HUES64 (cell line): ENCODE data around the gene KDM4B.
"Not testable (repeated sequence)": the region's sequence is repeated elsewhere in the genome, so short reads cannot be mapped to it uniquely, and the experiment has no call there.

Experiments
- H3K27ac ChIP-seq: 2 replicates; pipeline ENCODE4 v1.7.0; 2013; ENCODE audit warnings: low read depth, low read length, inconsistent platforms
- H3K27me3 ChIP-seq: 2 replicates; pipeline ENCODE4 v1.6.1; 2013; ENCODE audit warnings: mild to moderate bottlenecking, low read length; ENCODE audit not compliant: insufficient read depth
- H3K36me3 ChIP-seq: 2 replicates; pipeline ENCODE4 v1.6.1; 2013; ENCODE audit warnings: mild to moderate bottlenecking, low read length; ENCODE audit not compliant: insufficient read depth
- H3K4me1 ChIP-seq: 2 replicates; pipeline ENCODE4 v1.6.1; 2013; ENCODE audit warnings: mild to moderate bottlenecking, low read length, moderate library complexity; ENCODE audit not compliant: insufficient read depth
- H3K4me3 ChIP-seq: 2 replicates; pipeline ENCODE4 v1.5.1; 2013; ENCODE audit warnings: mild to moderate bottlenecking, low read length, moderate library complexity
- H3K9ac ChIP-seq: 2 replicates; pipeline ENCODE4 v1.6.1; 2013; ENCODE audit warnings: mild to moderate bottlenecking, low read depth, low read length
- H3K9me3 ChIP-seq: 2 replicates; pipeline ENCODE4 v1.6.1; 2013; ENCODE audit warnings: low read depth, low read length; ENCODE audit not compliant: insufficient read depth
- WGBS: fragments of 150-250, 120-280 bp; methylation state at CpG from one replicate; pipeline ENCODE4 v1.1.7; 2013; ENCODE audit warnings: missing lambda C conversion rate; 5-methylcytosine and 5-hydroxymethylcytosine counted together

Gene KDM4B

GRCh38 chr19:5195587-5195986 lies 226.7 kb downstream of the KDM4B start:
- 92% methylated on average over 3 of the region's 3 CpGs for WGBS
- H3K9ac ChIP-seq, H3K36me3 ChIP-seq: not testable (repeated sequence)

GRCh38 chr19:5196832-5197231 lies 227.9 kb downstream of the KDM4B start:
- Histone ChIP-seq H3K36me3 (no peaks in the 10 kb centered on the region), H3K4me1 (peaks cover 7% of the 10 kb centered on the region), H3K27me3 (no peaks in the 10 kb centered on the region), H3K4me3 (no peak overlapping the region), H3K27ac (no peak overlapping the region), H3K9ac (no peak overlapping the region), H3K9me3 (peaks cover 7% of the 10 kb centered on the region; the same call in 1 of the 2 replicates)
- 98% methylated on average over 5 of the region's 5 CpGs for WGBS

More at GRCh38 chr19:5195587-5195986, 226.7 kb downstream of the KDM4B start:
- not testable (repeated sequence) for H3K27me3 ChIP-seq, H3K4me3 ChIP-seq, H3K27ac ChIP-seq, H3K9me3 ChIP-seq, H3K4me1 ChIP-seq

GRCh38 chr19:5200844-5201243 lies 231.9 kb downstream of the KDM4B start:
- Histone ChIP-seq H3K9ac (no peak overlapping the region), H3K4me1 (no peaks in the 10 kb centered on the region), H3K9me3 (peaks cover 13% of the 10 kb centered on the region; the same call in 1 of the 2 replicates), H3K27ac (no peak overlapping the region), H3K27me3 (no peaks in the 10 kb centered on the region), H3K4me3 (no peak overlapping the region), H3K36me3 (peaks cover 7% of the 10 kb centered on the region; the same call in 1 of the 2 replicates)
- WGBS: 91% methylated on average over 4 of the region's 4 CpGs

- Histone ChIP-seq H3K9ac (no peak overlapping the region), H3K4me3 (no peak overlapping the region), H3K4me1 (no peaks in the 10 kb centered on the region), H3K9me3 (peaks cover 13% of the 10 kb centered on the region; the same call in 1 of the 2 replicates), H3K27me3 (no peaks in the 10 kb centered on the region), H3K36me3 (peaks cover 15% of the 10 kb centered on the region), H3K27ac (no peak overlapping the region)
- 93% methylated on average over 4 of the region's 4 CpGs for WGBS
These were observed 233.6 kb downstream of the KDM4B start for GRCh38 chr19:5202553-5202952.
